CD14-positive monocyte (primary cell): ENCODE results near the gene DDN. TPM values are rescaled to one million over a fixed set of nuclear protein-coding genes. Genes with fewer than 3 reads are reported as not detected.
A peak's percentile ranks its signal among the peaks of the same experiment; 100 is the strongest.

Experiments used
- DNase-seq, 3 donors: peaks; one replicate each; pipeline ENCODE4 v3.0.0-alpha.2; 2011 to 2022
- H2AFZ ChIP-seq: 2 replicates; pipeline ENCODE4 v1.6.0; 2012; ENCODE audit warnings: mild to moderate bottlenecking, low read depth, low read length, inconsistent platforms; ENCODE audit not compliant: insufficient read depth, poor library complexity, severe bottlenecking
- H3K27ac ChIP-seq, 2 donors: 1 replicate in 1 of 2; 2 replicates in 1 of 2; pipeline ENCODE4 v1.5.1; 2012 to 2013; ENCODE audit warnings: low read length in 2 of 2, control low read depth in 1 of 2, inconsistent platforms in 1 of 2, low read depth in 1 of 2, mild to moderate bottlenecking in 1 of 2
- H3K27me3 ChIP-seq, 2 donors: one replicate each; pipeline versions ENCODE4 v1.6.0 to v1.6.1; 2011 to 2013; ENCODE audit warnings: low read length in 2 of 2; ENCODE audit not compliant: control insufficient read depth in 2 of 2, insufficient read depth in 2 of 2
- H3K36me3 ChIP-seq, 2 donors: replicated peaks in 1 of 2; 1 replicate in 1 of 2; 2 replicates in 1 of 2; pipeline versions ENCODE4 v1.5.1 to v1.6.1; 2012 to 2013; ENCODE audit warnings: low read length in 2 of 2, control low read depth in 1 of 2, inconsistent platforms in 1 of 2, mild to moderate bottlenecking in 1 of 2; ENCODE audit not compliant: insufficient read depth in 2 of 2, control insufficient read depth in 1 of 2
- H3K4me1 ChIP-seq, 2 donors: 1 replicate in 1 of 2; 2 replicates in 1 of 2; pipeline versions ENCODE4 v1.5.1 to v1.6.1; 2012 to 2013; ENCODE audit warnings: low read length in 2 of 2, control low read depth in 1 of 2, inconsistent platforms in 1 of 2, mild to moderate bottlenecking in 1 of 2, moderate library complexity in 1 of 2; ENCODE audit not compliant: insufficient read depth in 2 of 2, control insufficient read depth in 1 of 2
- H3K4me2 ChIP-seq: replicated peaks from 2 replicates; pipeline ENCODE3; 2012; ENCODE audit warnings: low read length, moderate library complexity, mild to moderate bottlenecking; ENCODE audit not compliant: poor library complexity, severe bottlenecking; ENCODE audit errors: extremely low read depth
- H3K4me3 ChIP-seq, 3 experiments: fragments of 200-600 bp in 1 of 3; sonication (generic) in 1 of 3; replicated peaks in 1 of 3; 1 replicate in 2 of 3; 2 replicates in 1 of 3; pipeline ENCODE4 v1.5.1; 2011 to 2013; ENCODE audit warnings: low read length in 3 of 3, mild to moderate bottlenecking in 3 of 3, control low read depth in 2 of 3, low read depth in 2 of 3, inconsistent platforms in 1 of 3, moderate library complexity in 1 of 3
- H3K79me2 ChIP-seq: 2 replicates; pipeline ENCODE4 v1.6.0; 2012; ENCODE audit warnings: mild to moderate bottlenecking, control low read depth, inconsistent platforms, low read length, moderate library complexity; ENCODE audit not compliant: insufficient read depth
- H3K9ac ChIP-seq: 2 replicates; pipeline ENCODE4 v1.6.0; 2017; ENCODE audit warnings: low read length, mild to moderate bottlenecking; ENCODE audit not compliant: insufficient read depth, poor library complexity, severe bottlenecking
- H3K9me3 ChIP-seq, 2 donors: replicated peaks in 1 of 2; 1 replicate in 1 of 2; 2 replicates in 1 of 2; pipeline versions ENCODE4 v1.5.1 to v1.6.1; 2012 to 2013; ENCODE audit warnings: low read length in 2 of 2, control low read depth in 1 of 2; ENCODE audit not compliant: control insufficient read depth in 1 of 2, insufficient read depth in 1 of 2
- H4K20me1 ChIP-seq: 2 replicates; pipeline ENCODE4 v1.6.0; 2012; ENCODE audit warnings: mild to moderate bottlenecking, low read length, control low read depth, moderate library complexity; ENCODE audit not compliant: insufficient read depth
- H3K27ac Mint-ChIP-seq, 7 donors: one replicate each; pipeline ENCODE4 v1.8.0; 2020; ENCODE audit warnings: mild to moderate bottlenecking in 7 of 7, mixed read lengths in 7 of 7, moderate library complexity in 6 of 7, inconsistent platforms in 2 of 7
- H3K27me3 Mint-ChIP-seq, 3 donors: one replicate each; pipeline ENCODE4 v1.8.0; 2021 to 2022; ENCODE audit warnings: low read depth in 3 of 3, mild to moderate bottlenecking in 3 of 3, mixed read lengths in 3 of 3, moderate library complexity in 3 of 3, inconsistent platforms in 1 of 3
- H3K36me3 Mint-ChIP-seq, 2 donors: one replicate each; pipeline ENCODE4 v1.8.0; 2020; ENCODE audit warnings: mixed read lengths in 2 of 2, inconsistent platforms in 1 of 2, mild to moderate bottlenecking in 1 of 2
- H3K4me1 Mint-ChIP-seq: one replicate; pipeline ENCODE4 v1.8.0; 2020; ENCODE audit warnings: mild to moderate bottlenecking, mixed read lengths
- H3K4me3 Mint-ChIP-seq, 2 donors: one replicate each; pipeline ENCODE4 v1.8.0; 2020; ENCODE audit warnings: mild to moderate bottlenecking in 2 of 2, mixed read lengths in 2 of 2, moderate library complexity in 1 of 2
- H3K9me3 Mint-ChIP-seq, 7 donors: one replicate each; pipeline ENCODE4 v1.8.0; 2020 to 2022; ENCODE audit warnings: mixed read lengths in 7 of 7, mild to moderate bottlenecking in 6 of 7, moderate library complexity in 6 of 7, inconsistent platforms in 2 of 7
- WGBS: methylation state at CpG from one replicate; pipeline ENCODE4 v1.1.5; 2013; ENCODE audit warnings: missing lambda C conversion rate; ENCODE audit not compliant: insufficient coverage; 5-methylcytosine and 5-hydroxymethylcytosine counted together
- intact Hi-C, 2 donors: fragments of 100-400 bp; cut with micrococcal nuclease; formaldehyde crosslinking; loops; one replicate each; pipeline versions ENCODE4 v1.15.0 to v1.15.1; 2023
- polyA plus RNA-seq, 3 donors: library from polyadenylated mRNA; depleted of rRNA in 1 of 3; unstranded in 2 of 3; stranded (reverse) in 1 of 3; fragments of 300-500 nt in 2 of 3; fragments of >200 nt in 1 of 3; fragmentation: Illumina TruSeq in 2 of 3; gene quantifications; 1 replicate in 2 of 3; 2 replicates in 1 of 3; pipeline ENCODE4 v1.2.3, GENCODE V29; 2012 to 2021
- TF ChIP-seq, protein P1 (sequence below): fragments of 200-600 bp; IDR thresholded peaks from one replicate; pipeline ENCODE4 v1.8.0; 2022; ENCODE audit warnings: antibody characterized with exemption, mild to moderate bottlenecking

The DDN gene
- polyA plus RNA-seq, 3 donors: 0.27 TPM; not detected in 2

- WGBS: 99% methylated on average over 6 of the region's 12 CpGs
- Histone ChIP-seq H2AFZ (no peak overlapping the region), H3K9me3 (no peaks in the 10 kb centered on the region), H4K20me1 (peaks cover 98% of the 10 kb centered on the region), H3K9ac (no peak overlapping the region), H3K36me3 (peaks cover 100% of the 10 kb centered on the region in 2 donors), H3K4me3 (no peak overlapping the region), H3K27ac (no peak overlapping the region), H3K4me2 (no peak overlapping the region), H3K4me1 (no peaks in the 10 kb centered on the region), H3K27me3 (no peaks in the 10 kb centered on the region), H3K79me2 (peaks cover 16% of the 10 kb centered on the region)
- H3K36me3 Mint-ChIP-seq: peaks cover 93 to 100% of the 10 kb centered on the region in 2 donors
- no peaks in the 10 kb centered on the region for H3K9me3 Mint-ChIP-seq
- H3K4me1 Mint-ChIP-seq: no peaks in the 10 kb centered on the region
- H3K4me3 Mint-ChIP-seq: no peak overlapping the region
- no peak for DNase-seq
- TF ChIP-seq, protein P1, sequence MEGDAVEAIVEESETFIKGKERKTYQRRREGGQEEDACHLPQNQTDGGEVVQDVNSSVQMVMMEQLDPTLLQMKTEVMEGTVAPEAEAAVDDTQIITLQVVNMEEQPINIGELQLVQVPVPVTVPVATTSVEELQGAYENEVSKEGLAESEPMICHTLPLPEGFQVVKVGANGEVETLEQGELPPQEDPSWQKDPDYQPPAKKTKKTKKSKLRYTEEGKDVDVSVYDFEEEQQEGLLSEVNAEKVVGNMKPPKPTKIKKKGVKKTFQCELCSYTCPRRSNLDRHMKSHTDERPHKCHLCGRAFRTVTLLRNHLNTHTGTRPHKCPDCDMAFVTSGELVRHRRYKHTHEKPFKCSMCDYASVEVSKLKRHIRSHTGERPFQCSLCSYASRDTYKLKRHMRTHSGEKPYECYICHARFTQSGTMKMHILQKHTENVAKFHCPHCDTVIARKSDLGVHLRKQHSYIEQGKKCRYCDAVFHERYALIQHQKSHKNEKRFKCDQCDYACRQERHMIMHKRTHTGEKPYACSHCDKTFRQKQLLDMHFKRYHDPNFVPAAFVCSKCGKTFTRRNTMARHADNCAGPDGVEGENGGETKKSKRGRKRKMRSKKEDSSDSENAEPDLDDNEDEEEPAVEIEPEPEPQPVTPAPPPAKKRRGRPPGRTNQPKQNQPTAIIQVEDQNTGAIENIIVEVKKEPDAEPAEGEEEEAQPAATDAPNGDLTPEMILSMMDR: no peak
- no peaks in the 10 kb centered on the region for H3K27me3 Mint-ChIP-seq
- H3K27ac Mint-ChIP-seq: peak overlapping the region in 2 of 7 donors; percentile 25 to 54
- intact Hi-C loops: loop anchor here in 1 of 2 donors (10.0 kb wide), 1 partner anchor 52 kb away; the partner anchor contains the start of gene DDN
Observed at GRCh38 chr12:49046129-49046895, 47.1 kb upstream of the DDN start.

- no peak overlapping the region for H3K4me2 ChIP-seq
- no peaks in the 10 kb centered on the region for H3K4me1 ChIP-seq
- TF ChIP-seq, protein P1: no peak
- Mint-ChIP-seq H3K27ac (peak overlapping the region in 1 of 7 donors; percentile 43), H3K36me3 (peaks cover 92 to 100% of the 10 kb centered on the region in 2 donors), H3K4me1 (no peaks in the 10 kb centered on the region), H3K27me3 (no peaks in the 10 kb centered on the region), H3K9me3 (no peaks in the 10 kb centered on the region), H3K4me3 (no peak overlapping the region)
- peaks cover 97% of the 10 kb centered on the region for H4K20me1 ChIP-seq
- peaks cover 100% of the 10 kb centered on the region in 2 donors for H3K36me3 ChIP-seq
- peaks cover 6% of the 10 kb centered on the region for H3K79me2 ChIP-seq
- H3K27me3 ChIP-seq: no peaks in the 10 kb centered on the region
- no peak overlapping the region for H3K27ac ChIP-seq
- WGBS: 96% methylated on average over 10 of the region's 12 CpGs
- no peak overlapping the region for H3K9ac ChIP-seq
- no peak for DNase-seq
- no peak overlapping the region for H3K4me3 ChIP-seq
- no peak overlapping the region for H2AFZ ChIP-seq
- intact Hi-C loops: loop anchor here in 1 of 2 donors (10.0 kb wide), 1 partner anchor 50 kb away; the partner anchor contains the start of gene DDN
- H3K9me3 ChIP-seq: no peaks in the 10 kb centered on the region
Observed at GRCh38 chr12:49044660-49045059, 45.5 kb upstream of the DDN start.
